K562 (cell line): ENCODE measurements around the gene ARMH3. TPM values are rescaled to one million over a fixed set of nuclear protein-coding genes. Genes with fewer than 3 reads are reported as not detected.

ENCODE experiments used
- ATAC-seq: fragments of 200-7000 bp; cut with Tn5 transposase; 3 replicates; pipeline ENCODE4 v1.9.1; 2020; ENCODE audit warnings: moderate library complexity
- BruUV-seq: library from RNA; stranded (reverse); fragments of 400-500 nt; replicated peaks from 2 replicates; lab custom pipeline; 2021; lab: Mats Ljungman, UMichigan
- CTCF ChIA-PET: fragments of 300-600 bp; formaldehyde crosslinking; extraction: SDS; loops from one replicate; lab custom pipeline; 2021; ENCODE audit warnings: low intra/inter-chr PET ratio; lab: Yijun Ruan, JAX
- POLR2A ChIA-PET: fragments of 300-600, 350-650 bp; sonication (Branson Sonifier 250); formaldehyde crosslinking; extraction: SDS; loops from one replicate; lab custom pipeline; 2021; ENCODE audit warnings: antibody characterized with exemption, inconsistent platforms; lab: Yijun Ruan, JAX
- DNase-seq, 4 experiments: peaks; one replicate each; pipeline versions ENCODE4 v3.0.0 to v3.0.0-alpha.2; 2011 to 2018; ENCODE audit warnings: low spot score in 3 of 4, mixed read lengths in 3 of 4; ENCODE audit errors: extremely low read depth in 1 of 4
- FAIRE-seq: peaks from 2 replicates; lab custom pipeline; 2011; peaks lifted over from hg19 to GRCh38; lab: Jason Lieb, UNC
- H2AFZ ChIP-seq: 2 replicates; pipeline ENCODE4 v1.6.0; 2011; ENCODE audit warnings: low read depth, low read length, control low read depth, inconsistent platforms
- H3K27ac ChIP-seq: fragments of 200-600 bp; 3 replicates; pipeline ENCODE4 v1.8.0; 2011; ENCODE audit warnings: low read depth, mild to moderate bottlenecking, control low read depth, inconsistent platforms, low read length, moderate library complexity, mixed read lengths; ENCODE audit errors: extremely low read depth
- H3K27me3 ChIP-seq, 2 experiments: fragments of 300-600 bp in 1 of 2; 2 replicates in 1 of 2; 3 replicates in 1 of 2; pipeline versions ENCODE4 v1.6.0 to v1.8.0; 2011; ENCODE audit warnings: inconsistent platforms in 2 of 2, low read length in 2 of 2, mild to moderate bottlenecking in 1 of 2, mixed read lengths in 1 of 2, moderate library complexity in 1 of 2; ENCODE audit not compliant: control insufficient read depth in 2 of 2, insufficient read depth in 2 of 2
- H3K36me3 ChIP-seq: fragments of 300-600 bp; 3 replicates; pipeline ENCODE4 v1.8.0; 2011; ENCODE audit warnings: mild to moderate bottlenecking, low read length, inconsistent platforms; ENCODE audit not compliant: control insufficient read depth, insufficient read depth
- H3K4me1 ChIP-seq, 2 experiments: fragments of 200-600 bp in 1 of 2; replicated peaks in 1 of 2; 2 replicates in 1 of 2; 3 replicates in 1 of 2; pipeline versions ENCODE4 v1.5.1 to v1.8.0; 2011; ENCODE audit warnings: inconsistent platforms in 2 of 2, low read length in 2 of 2, mild to moderate bottlenecking in 1 of 2, mixed read lengths in 1 of 2, moderate library complexity in 1 of 2; ENCODE audit not compliant: control insufficient read depth in 2 of 2, insufficient read depth in 2 of 2
- H3K4me2 ChIP-seq: 2 replicates; pipeline ENCODE4 v1.6.1; 2011; ENCODE audit warnings: low read length, control low read depth, inconsistent platforms, mixed read lengths; ENCODE audit not compliant: insufficient read depth
- H3K4me3 ChIP-seq: fragments of 200-600 bp; sonication (generic), shearing (Covaris generic); 2 replicates; pipeline ENCODE4 v1.5.1; 2016; ENCODE audit warnings: control low read depth, inconsistent platforms
- H3K79me2 ChIP-seq: fragments of 200-600 bp; 3 replicates; pipeline ENCODE4 v1.8.0; 2011; ENCODE audit warnings: low read length, inconsistent platforms; ENCODE audit not compliant: control insufficient read depth, insufficient read depth
- H3K9ac ChIP-seq, 2 experiments: 2 replicates each; pipeline versions ENCODE4 v1.6.0 to v1.6.1; 2011; ENCODE audit warnings: low read depth in 2 of 2, low read length in 2 of 2, control low read depth in 1 of 2, inconsistent platforms in 1 of 2, mild to moderate bottlenecking in 1 of 2, mixed read lengths in 1 of 2; ENCODE audit not compliant: insufficient read depth in 1 of 2
- H3K9me1 ChIP-seq: one replicate; pipeline ENCODE4 v1.6.0; 2011; ENCODE audit warnings: inconsistent platforms, mild to moderate bottlenecking, low read length, moderate library complexity; ENCODE audit not compliant: control insufficient read depth, insufficient read depth
- H3K9me3 ChIP-seq: replicated peaks from 2 replicates; pipeline ENCODE4 v1.5.1; 2011; ENCODE audit warnings: low read depth, low read length, inconsistent platforms; ENCODE audit not compliant: control insufficient read depth, insufficient read depth
- H4K20me1 ChIP-seq: replicated peaks from 2 replicates; pipeline ENCODE4 v1.6.1; 2011; ENCODE audit warnings: low read length, inconsistent platforms, mixed read lengths; ENCODE audit not compliant: control insufficient read depth, insufficient read depth
- ARID1B ChIP-seq: fragments of 450-650 bp; IDR thresholded peaks from 2 replicates; pipeline ENCODE4 v1.6.1; 2016; ENCODE audit warnings: antibody characterized with exemption, mild to moderate bottlenecking, inconsistent platforms
- BACH1 ChIP-seq: fragments of 200-800 bp; sonication (Bioruptor generic); IDR thresholded peaks from 2 replicates; pipeline ENCODE4 v1.6.1; 2016; ENCODE audit warnings: missing genetic modification characterization, missing compliant biosample characterization
- ESRRB ChIP-seq: fragments of 250-450 bp; sonication (Bioruptor Pico); IDR thresholded peaks from 2 replicates; pipeline ENCODE4 v1.5.0; 2020; ENCODE audit warnings: mild to moderate bottlenecking, moderate library complexity, borderline replicate concordance
- KAT7 ChIP-seq: sonication (generic); formaldehyde crosslinking; IDR thresholded peaks from 2 replicates; pipeline ENCODE4 v1.8.0; 2022; ENCODE audit warnings: missing genetic modification reagents, mild to moderate bottlenecking, borderline replicate concordance
- MCM5 ChIP-seq: fragments of 450-650 bp; IDR thresholded peaks from 2 replicates; pipeline ENCODE4 v1.6.1; 2016; ENCODE audit warnings: low read depth
- NCOA2 ChIP-seq, 2 experiments: fragments of 450-650 bp; IDR thresholded peaks; 2 replicates each; pipeline ENCODE4 v1.6.1; 2018; ENCODE audit warnings: mild to moderate bottlenecking in 2 of 2, moderate library complexity in 1 of 2; ENCODE audit not compliant: partially characterized antibody in 2 of 2
- SMAD1 ChIP-seq: fragments of 150-350 bp; IDR thresholded peaks from 2 replicates; pipeline ENCODE4 v1.6.1; 2014; ENCODE audit warnings: low read length, low read depth; ENCODE audit not compliant: partially characterized antibody
- SMAD2 ChIP-seq: fragments of 150-350 bp; IDR thresholded peaks from 2 replicates; pipeline ENCODE4 v1.6.1; 2014; ENCODE audit warnings: low read depth, mild to moderate bottlenecking, low read length
- SMAD3 ChIP-seq: fragments of 450-650 bp; formaldehyde crosslinking; conservative IDR thresholded peaks from 2 replicates; pipeline ENCODE4 v1.4.0; 2020; ENCODE audit warnings: mild to moderate bottlenecking
- ZNF778 ChIP-seq: fragments of 450-650 bp; formaldehyde crosslinking; IDR thresholded peaks from 2 replicates; pipeline ENCODE4 v1.4.0; 2020; ENCODE audit warnings: mild to moderate bottlenecking, moderate library complexity
- WGBS: fragments of 100-300 bp; shearing (Covaris generic); methylation state at CpG from one replicate; pipeline ENCODE4 v1.1.6; 2016; ENCODE audit warnings: low coverage, mixed read lengths; ENCODE audit not compliant: insufficient coverage; ENCODE audit errors: missing lambda C conversion rate; 5-methylcytosine and 5-hydroxymethylcytosine counted together
- in situ Hi-C: fragments of 300-500 bp; cut with MboI; formaldehyde crosslinking; loops from 4 replicates; pipeline ENCODE4 v1.15.0; 2018; ENCODE audit warnings: inconsistent platforms, mixed read lengths
- intact Hi-C: fragments of 100-400 bp; cut with micrococcal nuclease; formaldehyde crosslinking; loops from 2 replicates; pipeline ENCODE4 v1.14.2; 2022
- polyA plus RNA-seq, 8 experiments: library from polyadenylated mRNA; depleted of rRNA in 4 of 8; stranded (reverse) in 5 of 8; unstranded in 3 of 8; fragments of >200 nt; fragmentation: Nextera tagmentation in 2 of 8; fragmentation: Illumina TruSeq in 1 of 8; extraction: Ambion mirVana in 2 of 8; extraction: Trizol in 1 of 8; gene quantifications; 2 replicates each; pipeline versions ENCODE4 v1.2.1 to v1.2.3, GENCODE V29; 2011 to 2014; ENCODE audit warnings: inconsistent platforms in 1 of 8, missing spikeins in 1 of 8
- total RNA-seq, 7 experiments: library from RNA; depleted of rRNA in 6 of 7; stranded (reverse); fragments of >200 nt in 6 of 7; fragmentation: Illumina TruSeq in 2 of 7; extraction: Trizol in 2 of 7; gene quantifications; 2 replicates each; pipeline versions ENCODE4 v1.2.1 to v1.2.3, GENCODE V29; 2011 to 2021; ENCODE audit warnings: low replicate concordance in 1 of 7
- TF ChIP-seq, protein P1 (sequence below): sonication (generic); formaldehyde crosslinking; IDR thresholded peaks from 2 replicates; pipeline ENCODE4 v1.8.1; 2023; ENCODE audit warnings: mild to moderate bottlenecking, missing genetic modification reagents
- TF ChIP-seq, protein P2 (sequence below): fragments of 250-450 bp; sonication (Bioruptor Pico); IDR thresholded peaks from 2 replicates; pipeline ENCODE4 v1.5.0; 2020; ENCODE audit warnings: mild to moderate bottlenecking

ARMH3 gene
- total and polyA plus RNA-seq, 9 of the 15 experiments (the other 6 are each of a cell fraction or from before 2014, with no cell fraction given), result 0.29 to 0.73 TPM; not detected in 7

DNA sequence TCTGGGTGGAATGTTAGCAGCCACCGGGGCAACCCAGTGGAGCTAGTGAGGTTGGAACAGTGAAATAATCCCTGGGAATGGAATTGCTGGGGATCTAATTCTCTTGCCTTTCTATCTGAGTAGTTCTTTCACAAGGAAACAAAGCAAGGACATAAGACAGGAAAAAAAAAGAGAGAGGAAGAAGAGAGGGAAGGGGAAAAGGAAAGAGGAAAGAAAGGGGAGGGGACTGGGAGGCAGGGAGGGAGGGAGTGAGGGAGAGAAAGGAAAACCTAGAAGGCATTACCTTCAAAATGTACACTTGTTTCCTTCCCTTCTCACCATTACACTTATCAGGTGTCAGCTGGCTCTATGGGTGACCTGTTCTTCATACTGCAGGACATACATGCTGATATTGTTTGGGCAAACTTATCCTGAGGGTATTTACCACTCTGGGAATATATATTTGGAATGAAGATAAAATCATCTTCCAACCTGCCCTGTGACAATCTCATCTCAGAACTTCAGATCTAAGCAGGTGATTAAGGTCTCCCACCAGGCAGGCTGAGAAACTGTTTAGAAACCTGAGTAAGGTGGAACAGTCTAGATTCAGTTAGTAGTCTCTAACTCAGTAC is 162.4 kb downstream of the ARMH3 start:
- H3K9me1 ChIP-seq, result no peaks in the 10 kb centered on the region
- H3K4me3 ChIP-seq, result no peak overlapping the region
- H3K36me3 ChIP-seq, result no peaks in the 10 kb centered on the region
- no peaks in the 10 kb centered on the region for H3K27me3 ChIP-seq
- no peaks in the 10 kb centered on the region for H4K20me1 ChIP-seq
- H2AFZ ChIP-seq, result no peak overlapping the region
- ChIA-PET POLR2A (no interaction called here), CTCF (no interaction called here)
- ATAC-seq (no peak), DNase-seq (no peak), FAIRE-seq (no peak)
- no peak overlapping the region for H3K9ac ChIP-seq
- TF ChIP-seq SMAD3 (CRISPR knock-in tag) (no peak), NCOA2 (IDR thresholded peaks at IDR 0.05; ENCODE audit: partially characterized antibody in 2 of 2) (no peak)
- TF ChIP-seq, protein P1, sequence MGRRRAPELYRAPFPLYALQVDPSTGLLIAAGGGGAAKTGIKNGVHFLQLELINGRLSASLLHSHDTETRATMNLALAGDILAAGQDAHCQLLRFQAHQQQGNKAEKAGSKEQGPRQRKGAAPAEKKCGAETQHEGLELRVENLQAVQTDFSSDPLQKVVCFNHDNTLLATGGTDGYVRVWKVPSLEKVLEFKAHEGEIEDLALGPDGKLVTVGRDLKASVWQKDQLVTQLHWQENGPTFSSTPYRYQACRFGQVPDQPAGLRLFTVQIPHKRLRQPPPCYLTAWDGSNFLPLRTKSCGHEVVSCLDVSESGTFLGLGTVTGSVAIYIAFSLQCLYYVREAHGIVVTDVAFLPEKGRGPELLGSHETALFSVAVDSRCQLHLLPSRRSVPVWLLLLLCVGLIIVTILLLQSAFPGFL (CRISPR knock-in tag), result no peak
- no peaks in the 10 kb centered on the region for H3K79me2 ChIP-seq
- in situ Hi-C loops (no loop called here), intact Hi-C loops (no loop called here)
- no peak overlapping the region for H3K4me2 ChIP-seq
- H3K9me3 ChIP-seq, result no peaks in the 10 kb centered on the region
- no peaks in the 10 kb centered on the region for H3K4me1 ChIP-seq
- BruUV-seq, result no TSS peak
- H3K27ac ChIP-seq, result no peak overlapping the region
- WGBS, result no CpG with 5 or more reads among the region's 1 CpG

DNA sequence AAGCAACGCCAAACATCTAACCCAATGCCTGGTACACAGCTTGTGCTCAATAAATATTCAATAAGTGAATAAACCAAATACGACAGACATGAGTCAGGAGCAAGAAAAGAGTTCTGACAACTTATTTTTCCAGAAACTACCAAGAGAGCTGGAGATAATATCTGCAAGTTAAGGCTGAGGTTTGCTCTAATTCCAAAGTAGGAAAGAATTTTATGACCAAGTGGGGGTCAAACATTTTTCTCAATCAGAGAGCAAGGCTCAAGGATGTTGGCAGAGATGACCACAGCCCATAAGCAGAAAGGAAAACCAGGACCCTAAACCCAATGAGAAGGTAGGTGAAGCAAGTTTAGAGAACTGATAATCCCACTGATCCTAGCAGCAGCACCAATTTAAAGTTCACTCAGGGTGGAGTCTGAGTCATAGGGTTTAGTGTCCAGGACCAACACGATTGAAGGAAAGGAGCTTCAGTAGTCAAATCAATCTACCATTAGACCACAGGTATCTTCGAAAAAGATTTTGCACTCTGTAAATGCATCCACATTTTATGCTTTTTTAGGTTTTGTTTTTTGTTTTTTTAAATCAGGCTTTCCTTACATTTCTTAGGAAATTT is 163.1 kb downstream of the ARMH3 start:
- Histone ChIP-seq H3K79me2 (no peaks in the 10 kb centered on the region), H3K27ac (no peak overlapping the region), H3K27me3 (no peaks in the 10 kb centered on the region), H3K9me3 (no peaks in the 10 kb centered on the region), H2AFZ (no peak overlapping the region), H3K4me3 (no peak overlapping the region), H3K36me3 (no peaks in the 10 kb centered on the region), H3K9me1 (no peaks in the 10 kb centered on the region), H4K20me1 (no peaks in the 10 kb centered on the region), H3K9ac (no peak overlapping the region), H3K4me1 (no peaks in the 10 kb centered on the region), H3K4me2 (no peak overlapping the region)
- FAIRE-seq (no peak), DNase-seq (no peak), ATAC-seq (no peak)
- POLR2A ChIA-PET, result no interaction called here
- no TSS peak for BruUV-seq
- no CpG with 5 or more reads among the region's 4 CpGs for WGBS
- intact Hi-C loops (no loop called here), in situ Hi-C loops (no loop called here)
- CTCF ChIA-PET, result no interaction called here
- no peak for TF ChIP-seq SMAD2
- TF ChIP-seq ZNF778 (CRISPR knock-in tag), result no peak
- TF ChIP-seq ESRRB (CRISPR knock-in tag), result no peak
- no peak for TF ChIP-seq KAT7
- TF ChIP-seq MCM5, result no peak
- no peak for TF ChIP-seq ARID1B
- TF ChIP-seq, protein P2, sequence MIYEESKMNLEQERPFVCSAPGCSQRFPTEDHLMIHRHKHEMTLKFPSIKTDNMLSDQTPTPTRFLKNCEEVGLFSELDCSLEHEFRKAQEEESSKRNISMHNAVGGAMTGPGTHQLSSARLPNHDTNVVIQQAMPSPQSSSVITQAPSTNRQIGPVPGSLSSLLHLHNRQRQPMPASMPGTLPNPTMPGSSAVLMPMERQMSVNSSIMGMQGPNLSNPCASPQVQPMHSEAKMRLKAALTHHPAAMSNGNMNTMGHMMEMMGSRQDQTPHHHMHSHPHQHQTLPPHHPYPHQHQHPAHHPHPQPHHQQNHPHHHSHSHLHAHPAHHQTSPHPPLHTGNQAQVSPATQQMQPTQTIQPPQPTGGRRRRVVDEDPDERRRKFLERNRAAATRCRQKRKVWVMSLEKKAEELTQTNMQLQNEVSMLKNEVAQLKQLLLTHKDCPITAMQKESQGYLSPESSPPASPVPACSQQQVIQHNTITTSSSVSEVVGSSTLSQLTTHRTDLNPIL (CRISPR knock-in tag), result no peak
- no peak for TF ChIP-seq SMAD1
- TF ChIP-seq BACH1 (tag), result no peak
